HG03095 (cell line): ENCODE measurements around the gene GRIK1.
"Not testable (repeated sequence)": the region's sequence is repeated elsewhere in the genome, so short reads cannot be mapped to it uniquely, and the experiment has no call there.

Source experiments
- ATAC-seq: cut with Tn5 transposase; IDR thresholded peaks from one replicate; pipeline ENCODE4 v1.9.1; 2021; ENCODE audit warnings: moderate library complexity; ENCODE audit not compliant: unreplicated experiment

The GRIK1 gene

DNA sequence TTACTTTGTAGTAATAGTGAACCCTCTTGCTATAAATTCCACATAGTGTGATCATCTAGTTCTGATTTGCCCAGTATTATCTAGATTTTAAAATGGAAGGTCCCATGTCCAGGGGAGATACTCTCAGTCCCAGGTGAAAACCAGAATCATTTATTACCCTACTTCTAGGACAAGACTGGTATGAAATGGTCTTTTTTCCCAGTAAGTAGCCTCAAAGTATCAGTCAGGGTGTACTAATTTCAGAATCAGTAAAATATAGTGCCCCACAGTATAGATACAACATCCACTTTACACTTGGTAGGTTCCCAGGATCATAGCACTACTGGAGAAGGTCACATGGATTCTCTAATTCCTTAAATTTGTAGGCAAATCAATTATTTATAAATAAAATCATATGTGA, 318.3 kb downstream of the GRIK1 start:
- ATAC-seq, result no peak

DNA sequence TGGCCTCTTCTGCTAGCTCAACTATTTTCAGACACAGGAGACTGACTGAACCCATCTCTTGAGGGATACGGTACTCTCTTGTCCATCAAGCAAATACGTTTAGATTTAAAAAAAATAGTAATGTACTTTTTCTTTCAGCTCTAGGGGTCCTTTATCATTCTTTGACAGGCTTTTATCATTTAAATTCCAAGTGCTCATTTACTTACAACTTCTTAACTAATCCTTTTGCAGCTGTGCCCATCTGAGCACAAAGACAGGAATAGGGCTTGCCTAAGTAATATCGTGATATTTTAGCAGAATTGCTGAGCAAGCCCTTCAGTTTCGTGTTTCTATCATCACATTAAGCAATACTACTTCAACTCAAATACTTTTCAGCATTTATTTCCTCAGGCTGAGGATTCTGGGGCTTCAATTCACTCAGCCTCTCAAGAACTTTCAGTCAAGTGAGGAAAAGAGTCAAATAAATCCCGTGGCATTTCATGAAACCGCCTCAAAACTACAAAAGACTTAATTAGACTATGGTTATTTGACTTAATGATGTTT, 323.5 kb downstream of the GRIK1 start:
- no peak for ATAC-seq

DNA sequence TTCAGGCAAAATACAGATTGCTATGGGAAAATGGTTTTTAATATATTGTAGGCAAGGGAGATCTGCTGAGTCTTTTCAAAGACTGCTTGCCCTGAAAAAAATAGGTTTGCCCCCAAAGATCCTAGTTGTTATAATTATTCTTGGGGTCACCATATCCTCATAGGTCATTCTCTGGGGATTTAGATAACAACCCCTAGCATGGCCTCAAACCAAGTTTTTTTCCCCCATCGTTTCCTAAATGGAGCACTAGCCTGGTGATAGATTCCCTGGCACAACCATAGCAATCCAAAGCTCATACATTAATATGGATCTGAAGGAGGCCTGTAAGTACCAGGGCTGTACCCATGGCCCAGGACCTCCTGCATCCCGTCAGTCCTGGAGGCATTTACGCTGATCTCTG, 325.9 kb downstream of the GRIK1 start:
- ATAC-seq, result no peak

DNA sequence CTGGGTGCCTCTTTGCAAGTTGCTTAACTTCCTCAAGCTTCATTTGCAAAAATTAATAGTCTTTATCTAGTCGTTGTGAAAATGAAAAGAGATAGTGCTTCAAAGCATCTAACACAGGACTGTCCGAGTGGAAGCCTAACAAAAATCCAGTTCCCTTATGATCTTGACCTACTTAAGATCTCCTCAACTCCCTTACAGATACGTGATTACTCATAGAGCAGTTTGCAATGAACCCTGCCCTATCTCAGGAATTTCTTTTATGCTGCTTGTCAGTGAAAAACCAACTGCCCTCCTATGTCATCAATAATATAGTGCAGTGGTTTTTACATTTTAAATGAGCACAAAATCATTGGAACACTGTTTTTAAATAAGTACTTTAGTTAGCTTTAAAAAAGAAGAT, 326.8 kb downstream of the GRIK1 start:
- no peak for ATAC-seq

DNA sequence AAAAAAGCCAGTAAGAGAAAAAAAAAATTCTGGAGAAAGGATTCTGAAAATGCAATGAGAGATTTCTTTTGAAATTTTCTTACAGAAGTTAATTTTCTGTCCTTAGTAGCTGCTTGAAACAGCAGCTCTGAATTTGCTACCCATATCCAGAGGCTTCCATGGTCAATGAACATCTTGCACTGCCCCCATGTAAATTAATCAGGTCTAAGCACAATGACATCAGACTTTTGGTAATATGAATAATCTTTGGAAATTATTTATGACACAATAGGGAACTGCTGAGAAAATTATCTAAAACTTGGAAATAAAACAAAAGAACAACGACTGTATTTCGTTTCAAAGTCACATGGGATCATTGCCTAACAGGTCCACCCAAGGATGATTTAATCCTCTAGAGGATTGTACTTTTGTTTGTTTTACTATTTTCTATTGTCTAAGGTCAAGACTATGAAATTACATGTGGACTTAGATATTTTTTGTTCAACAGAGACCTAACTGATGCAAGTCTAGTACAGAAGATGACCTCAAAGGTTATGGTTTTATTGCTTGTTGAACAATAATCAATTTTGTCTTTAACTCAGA, 328.9 kb downstream of the GRIK1 start:
- no peak for ATAC-seq

DNA sequence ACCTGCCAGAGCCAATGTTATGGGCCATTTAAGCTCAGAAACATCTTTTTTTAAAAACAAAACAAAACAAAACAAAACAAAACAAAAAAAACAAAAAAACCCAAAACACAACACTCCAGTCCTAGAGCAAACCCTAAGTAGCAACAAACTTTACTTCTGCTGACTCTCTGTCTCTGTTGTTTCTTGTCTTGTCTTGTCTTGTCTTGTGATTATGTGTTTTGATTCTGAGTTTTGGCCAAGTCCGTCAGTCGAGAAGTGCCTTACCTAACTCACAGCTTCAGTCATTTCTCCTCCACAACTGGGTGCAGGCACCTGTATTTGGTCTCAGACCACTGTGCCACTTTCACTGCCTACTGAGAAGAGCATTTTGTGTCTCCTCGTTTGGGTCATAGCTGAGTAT, 333.2 kb downstream of the GRIK1 start:
- no peak for ATAC-seq

DNA sequence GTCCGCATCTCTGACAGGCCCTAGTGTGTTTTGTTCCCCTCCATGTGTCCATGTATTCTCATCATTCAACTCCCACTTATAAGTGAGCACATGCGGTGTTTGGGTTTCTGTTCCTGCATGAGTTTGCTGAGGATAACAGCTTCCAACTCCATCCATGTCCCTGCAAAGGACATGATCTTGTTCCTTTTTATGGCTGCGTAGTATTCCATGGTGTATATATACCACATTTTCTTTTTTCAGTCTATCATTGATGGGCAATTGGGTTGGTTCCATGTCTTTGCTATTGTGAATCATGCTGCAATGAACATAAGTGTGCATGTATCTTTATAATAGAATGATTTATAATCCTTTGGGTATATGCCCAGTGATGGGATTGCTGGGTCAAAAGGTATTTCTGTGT, 334.6 kb downstream of the GRIK1 start:
- not testable (repeated sequence) for ATAC-seq

DNA sequence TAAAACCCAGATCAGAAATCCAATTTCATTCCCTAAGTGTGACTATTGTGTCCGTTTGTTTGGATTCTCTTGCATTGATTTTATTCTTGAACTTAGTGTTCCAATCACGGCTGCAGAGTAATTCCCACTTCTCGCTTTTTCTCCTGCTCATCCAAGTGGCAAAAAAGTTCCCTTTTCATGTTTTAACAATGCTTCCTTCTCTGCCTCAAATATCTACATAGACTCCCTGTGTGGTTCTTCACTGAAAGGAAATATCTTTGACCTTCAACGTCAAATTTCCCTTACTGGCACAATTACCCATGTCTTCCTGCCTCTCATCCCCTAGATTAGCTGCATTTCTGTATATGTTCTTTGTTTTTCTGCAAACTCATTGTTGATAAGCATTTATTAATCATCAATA, 335.7 kb downstream of the GRIK1 start:
- ATAC-seq, result no peak

DNA sequence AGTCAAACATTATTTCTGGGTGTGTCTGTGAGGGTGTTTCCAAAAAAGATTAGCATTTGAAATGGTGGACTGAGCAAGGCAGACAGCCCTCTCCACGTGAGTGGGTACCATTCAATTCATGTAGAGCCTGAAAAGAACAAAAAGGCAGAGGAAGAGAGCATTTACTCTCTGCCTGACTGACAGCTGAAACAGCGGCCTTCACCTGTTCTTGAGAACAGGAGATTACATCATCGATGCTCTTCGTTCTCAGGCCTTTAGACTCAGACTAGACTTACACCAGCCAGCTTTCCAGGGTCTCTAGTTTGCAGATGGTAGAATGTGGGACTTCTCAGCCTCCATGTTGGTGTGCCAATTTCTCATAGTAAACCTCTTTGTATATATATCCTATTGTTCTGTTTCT, 338.7 kb downstream of the GRIK1 start:
- no peak for ATAC-seq

DNA sequence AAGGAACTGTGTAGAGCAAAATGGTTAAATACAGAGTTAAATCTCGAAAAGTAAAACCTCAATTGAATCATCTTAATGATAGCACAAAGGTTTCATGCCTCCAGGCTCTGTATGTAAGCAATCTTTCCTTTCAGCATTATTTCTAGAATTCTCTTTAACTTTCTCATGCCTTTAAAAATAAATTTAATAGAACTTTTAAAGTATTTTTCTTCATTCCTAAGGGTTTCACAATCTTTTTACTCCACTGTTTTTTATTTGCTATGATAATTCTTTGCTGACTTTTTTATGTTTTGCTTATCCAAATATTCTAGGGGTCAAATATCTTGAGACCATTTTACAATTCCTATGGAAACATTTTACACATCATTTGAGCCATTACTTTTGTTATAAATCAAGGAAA, 353.1 kb downstream of the GRIK1 start:
- no peak for ATAC-seq

DNA sequence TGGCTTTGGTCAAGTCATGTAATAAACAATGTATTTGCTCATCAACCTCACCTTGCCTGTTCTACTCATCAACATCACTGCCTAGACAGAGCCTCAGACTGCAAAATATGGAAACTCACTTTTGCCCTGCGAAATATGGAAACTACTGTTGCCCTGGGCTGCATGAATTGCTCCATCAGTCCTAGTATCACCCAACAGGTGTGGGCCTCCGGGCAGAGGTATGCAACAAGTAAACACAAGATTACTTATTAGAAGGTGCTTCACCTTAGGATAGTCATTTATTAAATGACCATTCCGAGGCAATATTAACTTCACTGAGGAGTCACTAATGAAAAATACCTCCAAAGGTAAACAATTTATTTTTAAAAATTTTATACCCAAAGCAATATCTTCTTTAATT, 354.3 kb downstream of the GRIK1 start:
- ATAC-seq, result no peak

DNA sequence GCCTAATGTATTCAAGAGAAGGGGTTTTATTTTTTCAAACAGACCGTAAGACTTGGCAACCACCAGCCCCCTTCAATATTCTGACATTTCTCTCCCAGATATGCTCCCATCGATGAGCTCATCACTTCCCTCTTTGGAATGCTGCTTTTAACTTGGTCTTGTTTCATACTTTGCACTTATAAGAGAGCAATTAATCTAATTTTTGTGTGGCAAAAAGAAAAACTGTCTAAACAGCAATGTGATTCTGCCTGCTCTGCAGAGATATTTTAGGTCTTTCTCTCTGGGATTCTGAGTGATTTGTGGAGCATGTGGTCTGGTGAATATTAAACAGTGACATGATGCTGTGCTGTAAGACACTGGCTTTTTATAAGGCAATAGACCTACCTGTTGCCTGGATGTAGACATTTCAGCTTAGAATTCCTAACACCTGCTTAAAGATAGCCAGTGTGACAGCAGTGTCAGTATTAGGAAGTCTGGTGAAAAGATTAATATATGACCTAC, 356.3 kb downstream of the GRIK1 start:
- ATAC-seq, result no peak

DNA sequence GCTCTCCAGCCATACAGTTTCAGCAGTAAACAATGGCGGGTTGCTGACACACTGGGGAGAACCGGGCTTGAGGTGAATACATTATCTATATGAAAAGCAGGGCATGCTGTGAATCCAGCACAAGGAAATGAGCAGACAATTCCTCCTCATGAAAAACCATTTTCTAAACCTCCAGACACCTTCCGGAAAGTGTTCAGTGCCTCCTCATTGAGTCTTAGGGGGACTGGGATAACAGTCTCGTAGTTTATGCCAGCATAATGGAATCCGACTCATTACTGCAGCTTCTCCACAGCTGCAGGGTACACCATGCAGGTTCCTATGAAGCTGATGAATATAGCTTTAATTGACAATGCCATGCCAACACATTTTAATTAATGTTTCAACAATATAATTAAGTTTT, 356.9 kb downstream of the GRIK1 start:
- no peak for ATAC-seq

DNA sequence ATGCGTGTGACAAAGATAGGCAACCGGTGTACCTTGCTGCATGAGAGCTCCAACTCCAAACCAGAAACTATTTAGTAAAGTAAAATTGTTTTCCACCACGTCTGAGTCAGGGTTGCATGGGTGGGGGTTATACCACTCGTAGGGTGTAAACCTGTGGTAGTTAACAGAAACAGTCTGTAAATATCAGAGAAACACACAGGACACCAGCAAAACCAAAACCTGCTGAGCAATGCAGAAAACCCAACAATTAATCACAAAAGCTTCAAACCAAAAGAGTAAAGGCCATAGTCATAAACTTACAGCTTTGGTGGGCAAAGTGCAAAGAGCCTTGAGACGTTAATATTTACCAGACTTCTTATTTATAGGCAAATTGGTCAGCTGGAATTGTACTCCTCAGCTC, 358.4 kb downstream of the GRIK1 start:
- ATAC-seq, result no peak

DNA sequence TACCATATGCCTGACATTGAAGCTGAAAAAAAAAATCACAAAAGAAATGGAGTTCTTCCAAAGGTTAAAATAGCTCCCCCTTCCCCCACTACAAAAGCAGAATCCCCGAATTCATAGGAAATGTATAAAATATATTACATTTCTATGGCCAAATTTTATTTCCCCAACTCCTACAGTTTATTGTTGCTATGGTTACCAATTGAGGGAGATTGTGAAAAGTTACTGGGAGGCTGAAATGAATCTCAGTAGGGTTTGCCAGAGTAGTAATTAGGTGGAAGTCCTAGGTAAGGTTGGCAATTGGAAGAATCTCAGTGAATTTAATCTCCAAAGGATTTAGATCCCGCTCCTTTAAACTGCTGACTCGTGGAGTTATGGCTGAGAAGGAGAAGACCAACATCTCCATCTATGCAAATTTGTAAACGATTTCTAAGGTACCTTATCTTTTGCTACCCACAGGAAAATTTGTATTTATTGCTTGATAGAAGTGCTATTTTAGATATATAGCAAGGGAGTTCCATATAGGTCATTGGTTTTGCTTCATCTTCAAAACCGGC, 359.0 kb downstream of the GRIK1 start:
- no peak for ATAC-seq

DNA sequence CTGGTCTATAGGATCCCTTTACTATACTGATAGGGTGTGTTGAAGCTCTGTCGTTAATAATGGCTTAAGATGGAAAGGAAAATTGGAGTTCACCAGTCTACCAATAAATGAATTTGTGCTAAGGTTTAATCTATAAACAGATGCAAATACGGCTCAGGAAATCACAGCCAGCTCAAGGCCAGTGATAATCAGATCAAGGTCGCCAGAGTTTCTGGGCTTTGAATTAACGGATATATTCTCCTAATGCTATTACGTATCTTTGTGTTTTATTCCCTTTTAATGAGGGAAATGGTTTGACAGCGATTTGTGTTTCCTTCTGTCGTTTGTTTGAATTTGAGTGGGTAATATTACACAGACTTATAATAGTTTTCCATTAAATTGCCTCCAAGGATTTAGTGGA, 361.5 kb downstream of the GRIK1 start:
- no peak for ATAC-seq

DNA sequence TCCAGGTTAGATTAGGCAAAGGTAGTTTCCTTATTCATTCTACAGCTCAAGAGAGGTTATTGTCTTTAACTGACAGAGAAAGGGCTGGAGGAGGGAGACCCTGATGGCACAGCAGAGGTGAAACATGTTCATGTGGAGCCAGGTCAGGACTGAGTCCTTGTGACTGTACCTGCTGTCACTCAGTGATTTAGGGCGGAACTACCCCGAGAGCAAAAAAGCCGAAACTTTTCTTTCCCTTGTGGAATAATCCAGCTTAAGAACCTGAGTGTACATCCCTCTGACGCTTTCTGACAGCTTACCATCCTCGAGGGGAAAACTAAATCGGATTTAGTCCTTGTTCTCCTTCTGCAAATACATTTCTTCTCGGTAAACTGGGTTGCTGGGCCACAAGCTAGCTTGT, 367.8 kb downstream of the GRIK1 start:
- ATAC-seq, result no peak

DNA sequence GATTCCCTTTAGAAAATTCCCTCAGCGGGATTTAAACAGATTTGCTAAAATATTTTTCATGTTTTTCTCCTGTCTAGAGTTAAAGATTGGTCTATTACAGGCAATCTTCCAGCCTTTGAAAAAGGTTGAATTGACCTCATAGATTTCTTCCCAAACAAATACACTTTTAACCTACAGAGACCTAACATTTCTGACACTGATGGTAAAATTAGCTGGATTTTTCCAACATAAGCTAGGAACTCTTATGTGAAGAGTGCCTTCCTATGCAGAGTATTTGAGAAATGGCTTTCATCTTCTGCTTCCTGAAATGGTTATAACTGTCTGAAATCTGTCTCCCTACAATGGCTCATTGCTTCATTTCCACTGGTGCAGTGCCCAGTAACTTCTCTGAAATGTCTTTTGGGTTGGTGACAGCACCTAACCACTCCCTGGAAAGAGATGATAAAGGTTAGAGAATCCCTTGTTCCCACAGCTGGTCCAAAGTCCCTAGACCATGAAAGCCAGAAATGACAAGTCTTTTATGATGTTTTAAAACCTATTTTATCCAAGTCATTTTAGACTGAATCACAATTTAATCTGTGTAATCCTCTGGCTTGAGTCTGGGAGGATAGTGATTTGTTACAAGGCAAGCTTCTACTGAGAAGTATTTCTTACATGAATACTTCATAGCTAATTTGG, 371.6 kb downstream of the GRIK1 start:
- ATAC-seq, result no peak

DNA sequence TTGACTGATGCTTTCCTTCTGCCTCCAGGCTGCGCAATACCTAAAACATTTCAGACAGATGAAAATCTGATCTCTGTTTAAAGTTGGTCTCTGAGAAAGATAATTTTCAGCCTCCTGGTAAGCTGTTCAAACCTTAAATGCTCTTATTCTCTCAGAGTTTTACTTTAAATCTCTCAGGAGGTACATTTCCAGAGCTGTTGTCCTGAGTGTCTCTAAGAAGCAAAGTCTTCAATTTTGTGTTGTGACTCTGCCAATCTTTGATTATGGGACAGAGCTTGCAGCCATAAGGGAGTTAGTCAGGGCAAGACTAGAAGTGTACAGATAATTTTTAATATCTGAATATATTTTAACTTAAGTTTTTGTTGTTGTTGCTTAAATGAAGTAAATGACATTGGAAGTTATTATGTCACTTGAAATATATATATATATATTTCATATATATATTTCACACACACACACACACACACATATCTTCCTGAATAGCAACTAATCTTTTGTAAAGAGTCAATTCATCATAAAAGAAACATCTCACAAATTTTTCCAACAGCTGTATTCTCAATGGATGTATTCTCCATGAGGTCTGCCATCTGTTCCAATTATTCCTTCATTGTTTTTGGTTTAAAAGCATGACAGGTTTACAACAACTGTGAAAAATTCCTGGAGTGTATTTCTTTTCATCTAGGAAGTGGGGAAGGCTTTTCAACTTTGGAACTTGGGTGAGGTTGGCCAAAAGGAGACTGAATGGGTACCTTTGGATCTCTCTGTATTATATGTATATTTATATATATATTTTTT, 381.7 kb downstream of the GRIK1 start:
- no peak for ATAC-seq

DNA sequence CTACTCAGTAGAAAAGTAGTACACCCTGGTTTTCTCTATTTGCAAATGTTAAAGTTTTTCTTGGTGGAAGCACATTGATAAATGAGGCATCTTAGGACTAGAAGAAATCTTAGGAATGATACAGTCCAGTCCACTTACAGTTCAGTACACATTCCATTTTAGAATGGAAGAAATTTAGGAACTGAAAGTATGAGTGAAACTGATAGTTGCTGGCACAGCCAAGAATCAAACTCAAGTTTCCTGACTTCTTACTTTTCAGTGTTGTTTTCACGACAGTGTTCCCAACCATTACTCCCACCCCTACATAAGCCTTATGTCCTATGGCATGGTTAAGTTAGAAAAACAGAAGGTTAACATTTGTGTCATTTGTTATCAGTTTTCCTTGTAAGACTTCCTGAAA, 382.6 kb downstream of the GRIK1 start:
- ATAC-seq, result no peak

DNA sequence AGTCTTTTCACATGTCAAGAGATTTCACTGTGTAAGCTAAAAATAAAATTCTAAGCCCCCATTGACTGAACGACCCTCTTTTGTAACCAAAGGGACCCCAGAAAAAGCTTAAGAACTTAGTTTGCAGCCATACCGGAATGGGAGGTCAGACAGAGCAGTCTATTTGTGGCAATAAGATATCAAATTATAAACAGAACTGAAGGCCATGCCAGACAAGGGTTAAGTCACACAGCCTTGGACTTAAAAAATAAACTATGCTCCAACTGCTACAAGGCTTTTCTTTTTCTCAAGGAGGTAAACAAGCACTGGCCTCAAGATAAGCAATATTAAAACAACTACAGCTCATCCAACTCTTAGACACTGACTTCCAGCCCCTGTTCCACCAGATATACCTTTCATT, 384.2 kb downstream of the GRIK1 start:
- no peak for ATAC-seq

DNA sequence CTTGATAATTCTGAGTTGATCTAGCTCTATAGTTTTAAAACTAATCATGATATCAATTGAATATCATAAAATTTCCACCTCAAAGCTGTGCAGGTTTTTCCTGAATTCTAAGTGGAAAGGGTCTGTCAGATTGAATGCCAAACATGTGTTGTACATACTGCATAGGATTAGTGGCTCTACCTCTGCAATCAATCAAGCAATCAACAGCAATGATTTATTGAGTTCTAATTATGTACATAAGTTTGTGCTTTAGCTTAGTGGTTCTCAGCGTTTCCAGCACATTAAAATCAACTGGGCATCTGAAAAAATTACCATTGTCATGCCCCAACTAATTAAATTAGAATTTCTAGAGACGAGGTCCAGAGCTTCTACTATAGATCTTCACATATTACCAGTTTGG, 389.6 kb downstream of the GRIK1 start:
- ATAC-seq, result no peak
